Spinal cord (tissue), 10 donors: Measurements from ENCODE around the gene CEP112. TPM values are rescaled to one million over a fixed set of nuclear protein-coding genes. Genes with fewer than 3 reads are reported as not detected.
"Not testable (repeated sequence)": the region's sequence is repeated elsewhere in the genome, so short reads cannot be mapped to it uniquely, and the experiment has no call there.

Experiments used
- DNase-seq, 6 donors: peaks; one replicate each; pipeline versions ENCODE4 v3.0.0 to v3.0.0-alpha.2; 2013 to 2015; ENCODE audit warnings: low spot score in 6 of 6, low read depth in 4 of 6
- H3K27ac ChIP-seq: one replicate; pipeline ENCODE4 v1.5.1; 2013; ENCODE audit warnings: low read depth, low read length, control low read depth
- H3K27me3 ChIP-seq: one replicate; pipeline ENCODE4 v1.6.1; 2013; ENCODE audit warnings: low read length; ENCODE audit not compliant: control insufficient read depth, insufficient read depth
- H3K36me3 ChIP-seq: one replicate; pipeline ENCODE4 v1.6.1; 2013; ENCODE audit warnings: low read length; ENCODE audit not compliant: control insufficient read depth, insufficient read depth
- H3K4me1 ChIP-seq: one replicate; pipeline ENCODE4 v1.6.1; 2013; ENCODE audit warnings: low read length; ENCODE audit not compliant: control insufficient read depth, insufficient read depth
- H3K4me3 ChIP-seq: one replicate; pipeline ENCODE4 v1.5.1; 2013; ENCODE audit warnings: low read depth, low read length, control low read depth
- H3K9me3 ChIP-seq: one replicate; pipeline ENCODE4 v1.6.1; 2013; ENCODE audit warnings: low read length; ENCODE audit not compliant: control insufficient read depth, insufficient read depth
- WGBS: methylation state at CpG from one replicate; pipeline ENCODE4 v1.1.5; 2013; ENCODE audit warnings: missing lambda C conversion rate; ENCODE audit not compliant: insufficient coverage; 5-methylcytosine and 5-hydroxymethylcytosine counted together
- polyA plus RNA-seq, 2 donors: library from polyadenylated mRNA; unstranded; fragments of 120-200 nt; gene quantifications; one replicate each; pipeline ENCODE4 v1.2.1, GENCODE V29; 2013; ENCODE audit not compliant: insufficient read length in 2 of 2
- total RNA-seq, 2 donors: library from RNA; depleted of rRNA in 1 of 2; stranded (reverse); fragments of 120-200 nt in 1 of 2; fragments of >200 nt in 1 of 2; gene quantifications; one replicate each; pipeline versions ENCODE4 v1.2.3 to v1.2.4, GENCODE V29; 2013 to 2014
- donor health status: healthy.

The CEP112 gene
- total and polyA plus RNA-seq, 4 donors, result 9.1 to 26.2 (median 17.6) TPM

GRCh38 chr17:66094727-66095126, 97.2 kb downstream of the CEP112 start:
- WGBS, result no CpG with 5 or more reads among the region's 4 CpGs
- Histone ChIP-seq H3K9me3 (no peaks in the 10 kb centered on the region), H3K4me3 (no peak overlapping the region)

GRCh38 chr17:66091445-66092080, 100.4 kb downstream of the CEP112 start:
- H3K4me3 ChIP-seq, result no peak overlapping the region
- no peaks in the 10 kb centered on the region for H3K9me3 ChIP-seq
- WGBS, result no CpG with 5 or more reads among the region's 3 CpGs

More at GRCh38 chr17:66094727-66095126, 97.2 kb downstream of the CEP112 start:
- Histone ChIP-seq H3K27me3 (no peaks in the 10 kb centered on the region), H3K4me1 (no peaks in the 10 kb centered on the region), H3K36me3 (no peaks in the 10 kb centered on the region), H3K27ac (no peak overlapping the region)
- no peak for DNase-seq

GRCh38 chr17:66089764-66090163, 102.2 kb downstream of the CEP112 start:
- H3K27me3 ChIP-seq, result no peaks in the 10 kb centered on the region
- H3K9me3 ChIP-seq, result no peaks in the 10 kb centered on the region
- no peaks in the 10 kb centered on the region for H3K36me3 ChIP-seq
- no peak for DNase-seq
- H3K4me3 ChIP-seq, result no peak overlapping the region
- no CpG with 5 or more reads among the region's 1 CpG for WGBS
- no peaks in the 10 kb centered on the region for H3K4me1 ChIP-seq
- no peak overlapping the region for H3K27ac ChIP-seq

More at GRCh38 chr17:66091445-66092080, 100.4 kb downstream of the CEP112 start:
- DNase-seq, result no peak
- no peak overlapping the region for H3K27ac ChIP-seq
- no peaks in the 10 kb centered on the region for H3K27me3 ChIP-seq
- no peaks in the 10 kb centered on the region for H3K36me3 ChIP-seq
- no peaks in the 10 kb centered on the region for H3K4me1 ChIP-seq

- Histone ChIP-seq H3K27ac (no peak overlapping the region), H3K36me3 (no peaks in the 10 kb centered on the region), H3K4me1 (no peaks in the 10 kb centered on the region), H3K4me3 (no peak overlapping the region), H3K27me3 (no peaks in the 10 kb centered on the region), H3K9me3 (no peaks in the 10 kb centered on the region)
- WGBS, result 99% methylated on average over 4 of the region's 4 CpGs
- no peak for DNase-seq
Measured at GRCh38 chr17:66088173-66088572, 103.8 kb downstream of the CEP112 start.

GRCh38 chr17:66087073-66087472, 104.9 kb downstream of the CEP112 start:
- H3K36me3 ChIP-seq, result no peaks in the 10 kb centered on the region
- H3K27me3 ChIP-seq, result no peaks in the 10 kb centered on the region
- H3K4me3 ChIP-seq, result no peak overlapping the region
- no peak for DNase-seq
- H3K27ac ChIP-seq, result no peak overlapping the region
- no peaks in the 10 kb centered on the region for H3K9me3 ChIP-seq
- no peaks in the 10 kb centered on the region for H3K4me1 ChIP-seq

GRCh38 chr17:66085221-66085620, 106.7 kb downstream of the CEP112 start:
- Histone ChIP-seq H3K36me3 (no peaks in the 10 kb centered on the region), H3K9me3 (no peaks in the 10 kb centered on the region), H3K27ac (no peak overlapping the region), H3K27me3 (no peaks in the 10 kb centered on the region), H3K4me3 (no peak overlapping the region), H3K4me1 (no peaks in the 10 kb centered on the region)
- 100% methylated on average over 2 of the region's 2 CpGs for WGBS
- no peak for DNase-seq

- not testable (repeated sequence) for DNase-seq, H3K9me3 ChIP-seq, H3K4me1 ChIP-seq, H3K4me3 ChIP-seq, H3K36me3 ChIP-seq, H3K27me3 ChIP-seq, H3K27ac ChIP-seq
- no CpG with 5 or more reads among the region's 3 CpGs for WGBS
Measured at GRCh38 chr17:66080670-66081069, 111.3 kb downstream of the CEP112 start.

- Histone ChIP-seq H3K27me3 (no peaks in the 10 kb centered on the region), H3K4me3 (no peak overlapping the region), H3K9me3 (peaks cover 3% of the 10 kb centered on the region), H3K36me3 (no peaks in the 10 kb centered on the region), H3K27ac (no peak overlapping the region), H3K4me1 (no peaks in the 10 kb centered on the region)
- WGBS, result 79% methylated on average over 1 of the region's 5 CpGs
- no peak for DNase-seq
Measured at GRCh38 chr17:66076546-66077190, 115.3 kb downstream of the CEP112 start.

- peaks cover 2% of the 10 kb centered on the region for H3K9me3 ChIP-seq
Measured at GRCh38 chr17:66073384-66073783, 118.5 kb downstream of the CEP112 start.

GRCh38 chr17:66063686-66064085, 128.2 kb downstream of the CEP112 start:
- Histone ChIP-seq H3K36me3 (no peaks in the 10 kb centered on the region), H3K9me3 (no peaks in the 10 kb centered on the region), H3K4me3 (no peak overlapping the region), H3K4me1 (no peaks in the 10 kb centered on the region), H3K27ac (no peak overlapping the region), H3K27me3 (no peaks in the 10 kb centered on the region)
- 82% methylated on average over 1 of the region's 1 CpG for WGBS
- no peak for DNase-seq

More at GRCh38 chr17:66073384-66073783, 118.5 kb downstream of the CEP112 start:
- Histone ChIP-seq H3K4me3 (no peak overlapping the region), H3K36me3 (no peaks in the 10 kb centered on the region), H3K27me3 (no peaks in the 10 kb centered on the region), H3K27ac (no peak overlapping the region), H3K4me1 (no peaks in the 10 kb centered on the region)
- DNase-seq, result no peak
